ENCODE results near the gene LYPD4.
A peak's percentile ranks its signal among the peaks of the same experiment; 100 is the strongest.
"Not testable (repeated sequence)": the region's sequence is repeated elsewhere in the genome, so short reads cannot be mapped to it uniquely, and the experiment has no call there.

Gene LYPD4

DNA sequence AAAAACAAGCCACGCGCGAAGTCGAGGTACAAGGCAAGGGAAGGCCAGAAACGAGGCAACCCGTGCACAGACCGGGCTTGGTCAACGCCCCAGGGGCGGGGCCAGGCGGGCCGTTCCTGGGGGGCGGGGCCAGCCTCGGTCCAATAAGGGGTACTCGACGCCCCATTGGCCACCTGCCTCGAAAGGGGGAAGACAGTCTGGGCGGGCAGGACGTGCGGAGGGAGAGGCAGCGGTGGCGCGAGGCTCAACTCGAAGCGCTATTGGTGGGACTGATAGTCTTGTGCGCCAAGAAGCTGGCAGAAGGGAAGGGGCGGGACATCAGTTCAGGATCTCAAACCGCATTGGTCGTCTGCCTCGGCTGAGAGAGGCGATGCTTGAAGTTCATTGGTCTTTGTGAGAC, at the start of gene LYPD4:
TSS of gene LYPD4 (minus strand) at position 83 of the 400 bp plus-strand sequence. CDS start 5,398 bp downstream, outside the sequence.
- no peak for FAIRE-seq

DNA sequence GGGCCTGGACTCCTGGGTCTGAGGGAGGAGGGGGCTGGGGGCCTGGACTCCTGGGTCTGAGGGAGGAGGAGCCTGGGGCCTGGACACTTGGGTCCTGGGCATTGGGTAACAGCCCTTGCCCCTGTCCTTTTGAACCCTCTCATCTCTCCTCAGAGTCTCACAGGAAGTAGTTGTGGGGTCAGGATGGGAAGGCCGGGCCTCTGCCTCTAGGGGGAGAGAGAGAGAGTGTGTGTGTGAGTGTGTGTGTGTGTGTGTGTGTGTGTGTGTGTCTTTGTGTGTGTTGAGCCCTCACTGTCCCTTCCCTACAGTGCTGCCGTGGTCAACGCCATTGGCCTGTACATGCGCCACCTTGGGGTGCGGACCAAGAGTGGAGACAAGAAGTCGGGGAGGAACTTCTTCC, 49.4 kb upstream of the LYPD4 start:
- no peak for FAIRE-seq

DNA sequence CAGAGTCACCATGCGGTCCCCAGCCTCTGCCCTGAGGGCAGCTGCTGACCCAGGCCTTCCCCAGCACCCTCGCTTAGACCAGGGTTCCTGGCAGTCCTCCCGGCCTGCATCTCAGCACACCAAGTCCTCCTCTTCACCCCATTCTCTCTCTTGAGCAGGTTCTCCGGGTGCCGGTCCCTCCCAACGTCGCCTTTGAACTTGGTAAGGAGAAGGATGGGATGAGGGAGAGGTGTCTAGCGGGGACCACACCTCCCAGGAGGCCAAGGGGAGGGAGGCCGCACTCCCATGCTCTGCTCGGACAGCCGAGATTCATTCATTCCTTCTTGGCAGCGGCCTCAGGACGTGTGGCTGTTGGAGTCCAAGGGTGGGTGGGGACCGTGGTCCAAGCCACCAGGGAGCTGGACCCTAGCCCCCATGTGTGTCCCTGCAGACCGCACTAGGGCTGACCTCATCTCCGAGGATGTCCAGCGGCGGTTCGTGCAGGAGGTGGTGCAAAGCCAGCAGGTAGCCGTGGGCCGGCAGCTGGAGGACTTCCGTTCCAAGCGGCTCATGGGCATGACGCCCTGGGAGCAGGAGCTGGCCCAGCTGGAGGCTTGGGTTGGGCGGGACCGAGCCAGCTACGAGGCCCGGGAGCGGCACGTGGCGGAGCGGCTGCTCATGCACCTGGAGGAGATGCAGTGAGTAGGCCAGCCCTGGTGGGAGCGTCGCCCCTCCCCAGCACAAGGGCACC, 47.9 kb upstream of the LYPD4 start:
- no peak for FAIRE-seq

- no peak for FAIRE-seq
These were observed 46.5 kb upstream of the LYPD4 start for GRCh38 chr19:41890936-41891335.

DNA sequence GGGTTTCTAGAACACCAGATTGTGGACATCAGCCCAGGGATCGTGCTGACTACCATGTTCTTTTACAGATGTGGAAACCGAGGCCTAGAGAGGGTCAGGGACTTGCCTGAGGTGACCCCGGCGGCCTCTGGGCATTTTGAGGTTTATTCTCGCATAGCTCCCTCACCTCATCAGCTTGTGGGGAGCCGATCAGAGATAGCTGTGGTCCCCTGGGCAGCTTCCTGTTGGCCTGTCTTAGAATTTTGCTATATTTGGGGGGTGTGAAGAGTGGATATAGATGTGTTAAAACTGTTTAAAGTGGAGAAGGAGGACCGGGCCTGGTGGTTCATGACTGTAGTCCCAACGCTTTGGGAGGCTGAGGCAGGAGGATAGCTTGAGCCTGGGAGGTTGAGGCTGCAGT, 45.4 kb upstream of the LYPD4 start:
- no peak for FAIRE-seq

DNA sequence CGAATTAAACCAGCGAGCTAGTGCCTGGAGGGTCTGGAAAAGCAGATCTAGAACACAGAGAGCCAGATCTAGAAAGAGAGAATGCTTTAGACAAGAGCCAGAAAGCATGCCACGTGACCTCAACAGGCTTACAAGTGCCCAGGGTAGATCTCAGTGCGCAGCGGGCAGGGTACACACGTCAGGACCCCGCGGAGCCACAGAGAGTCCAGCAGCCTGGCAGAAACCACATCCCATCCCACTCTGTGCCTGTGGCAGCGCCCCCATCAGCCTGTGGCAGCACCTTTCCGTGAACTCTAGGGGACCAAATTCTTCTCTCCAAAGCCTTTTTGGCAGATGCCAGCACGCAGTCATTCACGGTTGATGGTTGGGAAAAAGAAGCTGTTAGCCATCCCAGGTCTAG, 44.4 kb upstream of the LYPD4 start:
- FAIRE-seq = no peak

GRCh38 chr19:41887711-41888382, 43.4 kb upstream of the LYPD4 start:
- no peak for FAIRE-seq

- FAIRE-seq = no peak
These were observed 42.6 kb upstream of the LYPD4 start for GRCh38 chr19:41886761-41887710.

DNA sequence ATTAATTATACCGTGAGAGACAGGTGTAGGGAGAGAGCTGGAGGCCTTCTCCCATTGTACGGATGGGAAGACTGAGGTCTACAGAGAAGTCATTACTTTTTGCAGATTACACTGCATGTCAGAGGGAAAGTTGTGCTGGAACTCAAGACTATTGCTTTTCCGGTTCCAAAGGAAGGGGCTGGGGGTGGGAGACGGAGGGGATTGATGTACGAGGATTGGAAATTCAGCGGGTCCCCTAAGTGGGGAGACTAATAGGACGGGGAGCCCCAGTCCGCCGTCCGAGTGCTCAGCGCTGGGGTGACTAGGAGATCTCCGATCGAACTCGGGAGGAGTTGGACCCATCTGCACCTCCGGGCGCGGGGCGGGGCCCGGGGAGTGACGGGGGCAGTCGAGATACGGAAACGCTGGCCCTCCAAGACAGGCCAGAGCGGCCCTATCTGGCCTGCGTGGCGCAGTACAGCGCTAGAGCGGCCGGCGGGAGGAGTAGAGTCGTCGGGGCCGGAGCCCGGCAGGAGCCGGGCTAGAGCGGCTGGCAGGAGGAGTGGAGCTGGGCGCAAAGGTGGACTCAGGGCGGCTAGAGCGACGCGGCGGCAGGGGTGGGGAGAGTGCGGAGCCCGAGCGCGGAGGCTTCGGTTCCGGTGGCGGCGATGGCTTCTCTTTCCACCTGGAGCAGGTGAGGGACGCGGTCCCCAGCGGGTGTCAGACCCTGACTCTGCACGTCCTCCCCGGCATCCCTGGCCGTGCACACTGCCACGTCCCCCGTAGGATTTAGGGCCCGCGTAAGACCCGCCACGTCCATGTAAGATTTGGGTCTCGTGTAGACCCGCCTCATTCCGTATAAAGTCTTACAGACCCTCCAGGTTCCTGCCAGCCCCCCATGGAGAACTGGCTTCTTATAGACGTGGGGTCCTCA, 39.6 kb upstream of the LYPD4 start:
- FAIRE-seq = peak; percentile 94

- FAIRE-seq = no peak
These were observed 39.0 kb upstream of the LYPD4 start for GRCh38 chr19:41883463-41883820.

DNA sequence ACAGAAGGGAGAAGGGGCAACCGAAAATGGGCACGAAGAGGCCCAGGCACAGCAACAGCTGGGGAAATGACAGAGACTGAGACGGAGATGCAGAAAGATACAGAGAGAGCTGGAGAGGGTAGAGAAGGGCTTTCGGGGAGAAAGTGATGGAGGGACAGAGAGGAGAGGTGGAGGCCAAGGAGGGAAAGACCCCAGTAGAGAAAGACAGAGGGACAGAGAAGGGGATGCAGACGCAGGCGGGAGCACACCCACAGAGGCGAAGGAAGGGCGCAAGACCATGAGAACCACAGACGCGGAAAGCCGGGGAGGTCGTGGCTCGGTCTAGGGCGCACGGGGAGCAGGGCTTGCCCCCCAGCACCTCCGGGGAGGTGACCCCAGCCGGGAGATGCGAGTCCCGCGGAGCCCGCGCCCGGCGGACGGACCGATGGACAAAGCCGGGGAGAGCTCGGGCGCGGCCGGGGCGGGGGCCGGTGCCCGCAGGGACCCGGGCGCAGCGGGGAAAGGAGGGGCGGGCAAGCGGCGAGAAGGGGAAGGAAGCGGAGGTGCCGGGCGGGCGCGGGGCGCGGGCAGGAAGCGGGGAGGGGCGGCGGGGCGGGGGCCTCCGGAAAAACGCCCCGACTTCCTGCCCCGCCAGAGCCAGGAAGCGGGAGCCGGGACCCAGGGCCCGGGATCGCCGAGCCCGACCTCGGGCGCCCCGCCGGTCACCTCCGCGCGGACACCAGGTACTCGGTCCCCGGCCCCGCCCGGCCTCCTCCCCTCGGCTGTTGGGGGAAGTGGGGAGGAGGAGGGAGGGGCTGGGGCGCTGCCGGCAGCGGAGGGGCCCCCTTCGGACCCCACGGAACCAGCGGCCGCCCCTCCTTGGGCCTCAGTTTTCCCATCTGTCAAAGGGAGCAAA, 38.3 kb upstream of the LYPD4 start, which contains the start of gene ARHGEF1:
TSS of gene ARHGEF1 (plus strand) at position 617 of the 895 bp plus-strand sequence. CDS start 4,899 bp downstream, outside the sequence.
- FAIRE-seq = no peak

DNA sequence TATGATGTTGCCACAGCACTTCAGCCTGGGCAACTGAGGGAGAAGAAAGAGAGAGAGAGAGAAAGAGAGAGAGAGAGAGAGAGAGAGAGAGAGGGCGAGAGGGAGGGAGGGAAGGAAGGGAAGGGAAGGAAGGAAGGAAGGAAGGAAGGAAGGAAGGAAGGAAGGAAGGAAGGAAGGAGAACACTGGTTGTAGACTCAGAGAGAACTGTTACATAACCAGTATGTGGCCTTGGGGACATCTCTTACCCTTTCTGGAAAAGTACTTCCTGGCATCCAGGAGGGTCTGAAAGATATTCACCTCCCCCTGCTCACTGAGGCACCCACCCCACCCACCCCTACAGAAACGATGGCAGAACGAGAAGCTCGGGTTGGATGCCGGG, 35.8 kb upstream of the LYPD4 start:
- no peak for FAIRE-seq

- FAIRE-seq = no peak
These were observed 35.3 kb upstream of the LYPD4 start for GRCh38 chr19:41879670-41880328.

DNA sequence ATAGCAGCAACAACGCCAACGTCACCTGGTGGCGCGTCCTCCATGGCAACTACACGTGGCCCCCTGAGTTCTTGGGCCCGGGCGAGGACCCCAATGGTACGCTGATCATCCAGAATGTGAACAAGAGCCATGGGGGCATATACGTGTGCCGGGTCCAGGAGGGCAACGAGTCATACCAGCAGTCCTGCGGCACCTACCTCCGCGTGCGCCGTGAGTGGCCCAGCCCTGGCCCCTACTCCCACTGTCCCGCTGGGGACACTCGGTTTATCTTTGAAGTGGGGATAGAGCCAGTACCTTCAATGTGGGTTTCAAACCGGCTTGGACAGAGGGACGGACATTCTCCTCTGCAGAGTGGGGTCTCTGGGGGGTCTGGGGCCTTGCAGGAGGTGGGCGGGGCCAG, 34.6 kb upstream of the LYPD4 start:
- no peak for FAIRE-seq

GRCh38 chr19:41877916-41878905, 33.7 kb upstream of the LYPD4 start:
- no peak for FAIRE-seq

DNA sequence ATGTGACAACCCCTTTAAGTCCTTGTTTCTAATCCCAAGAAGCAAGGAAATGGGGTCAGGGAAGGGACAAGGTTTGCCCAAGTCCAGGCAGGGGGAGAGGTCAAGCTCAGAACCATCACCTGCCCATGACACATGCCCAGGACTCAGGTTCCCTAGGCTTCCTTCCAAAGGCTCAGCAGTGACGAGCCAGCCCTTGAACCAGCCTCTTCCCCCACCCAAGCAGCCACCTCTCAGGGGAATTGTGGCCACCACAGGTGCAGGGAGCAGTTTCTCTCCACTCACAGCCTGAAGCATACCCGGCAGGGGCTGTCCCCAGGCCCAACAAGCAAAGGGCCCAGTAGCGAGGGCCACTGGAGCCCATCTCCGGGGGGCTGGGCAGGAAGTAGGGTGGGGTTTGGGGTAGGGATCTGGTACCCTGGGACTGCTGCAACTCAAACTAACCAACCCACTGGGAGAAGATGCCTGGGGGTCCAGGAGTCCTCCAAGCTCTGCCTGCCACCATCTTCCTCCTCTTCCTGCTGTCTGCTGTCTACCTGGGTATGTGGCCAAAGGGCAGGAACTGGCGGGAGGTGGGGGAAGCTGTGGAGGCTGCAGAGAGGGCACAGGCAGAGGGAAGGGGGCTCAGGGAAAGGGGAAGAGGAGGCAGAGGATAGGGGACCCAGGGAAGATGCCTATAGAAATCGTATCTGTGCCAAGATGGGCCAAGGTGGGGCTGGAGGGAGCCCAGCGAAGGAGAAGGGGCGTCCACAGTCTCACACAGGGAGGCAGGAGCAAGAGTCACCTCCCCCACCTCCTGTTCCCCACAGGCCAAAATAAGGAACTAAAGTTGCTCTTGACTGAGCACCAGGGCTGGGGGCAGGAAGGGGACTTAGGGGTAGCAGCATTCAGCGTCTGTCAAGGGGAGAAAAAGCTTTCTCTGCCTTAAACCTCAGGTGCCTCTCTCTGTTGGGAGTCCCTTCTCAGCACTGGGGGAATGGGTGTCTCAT, 32.7 kb upstream of the LYPD4 start, which contains the start of gene CD79A:
TSS of gene CD79A (plus strand) at position 433 of the 986 bp plus-strand sequence. CDS start at position 459, 26 bp downstream.
- no peak for FAIRE-seq

DNA sequence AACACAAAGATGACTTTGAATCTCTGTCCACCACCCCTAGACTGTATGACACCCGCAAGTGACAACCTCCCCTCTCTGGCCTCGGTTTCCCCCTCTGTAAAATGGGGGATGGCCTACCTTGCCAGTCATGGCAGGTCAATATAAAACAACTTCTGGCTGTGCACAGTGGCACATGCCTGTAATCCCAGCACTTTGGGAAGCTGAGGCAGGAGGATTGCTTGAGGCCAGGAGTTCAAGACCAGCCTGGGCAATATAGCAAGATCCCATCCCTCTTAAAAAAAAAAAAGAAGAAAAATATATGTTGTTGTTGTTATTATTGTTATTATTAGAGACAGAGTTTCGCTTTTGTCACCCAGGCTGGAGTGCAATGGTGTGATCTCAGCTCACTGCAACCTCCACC, 31.5 kb upstream of the LYPD4 start:
- FAIRE-seq = not testable (repeated sequence)
